MM.1S (cell line): Measurements from ENCODE around the gene CHN1.

ENCODE experiments used
- DNase-seq: peaks from one replicate; pipeline ENCODE4 v3.0.0-alpha.2; 2015
- H2AFZ ChIP-seq: fragments of 300-600 bp; sonication (generic); 2 replicates; pipeline ENCODE4 v1.6.0; 2016; ENCODE audit warnings: antibody characterized with exemption, low read length
- H3F3A ChIP-seq: fragments of 300-600 bp; sonication (generic); 2 replicates; pipeline ENCODE4 v1.6.1; 2016; ENCODE audit warnings: mild to moderate bottlenecking, antibody characterized with exemption, low read length, moderate library complexity, mixed read lengths; ENCODE audit not compliant: insufficient read depth
- H3K27ac ChIP-seq: fragments of 300-600 bp; sonication (generic); 2 replicates; pipeline ENCODE4 v1.5.1; 2016; ENCODE audit warnings: mild to moderate bottlenecking, low read length
- H3K27me3 ChIP-seq: fragments of 300-600 bp; sonication (generic); replicated peaks from 2 replicates; pipeline ENCODE4 v1.6.0; 2016; ENCODE audit warnings: low read length; ENCODE audit not compliant: insufficient read depth
- H3K36me3 ChIP-seq: fragments of 300-600 bp; sonication (generic); replicated peaks from 2 replicates; pipeline ENCODE4 v1.6.1; 2016; ENCODE audit warnings: mild to moderate bottlenecking, low read length, mixed read lengths; ENCODE audit not compliant: insufficient read depth
- H3K4me1 ChIP-seq: fragments of 300-600 bp; sonication (generic); 2 replicates; pipeline ENCODE4 v1.6.1; 2016; ENCODE audit warnings: low read length, mixed read lengths
- H3K4me2 ChIP-seq: fragments of 300-600 bp; sonication (generic); 2 replicates; pipeline ENCODE4 v1.6.0; 2016; ENCODE audit warnings: low read depth, low read length
- H3K4me3 ChIP-seq: fragments of 300-600 bp; sonication (generic); 2 replicates; pipeline ENCODE4 v1.5.1; 2016; ENCODE audit warnings: low read length, mixed read lengths
- H3K79me2 ChIP-seq: fragments of 300-600 bp; sonication (generic); 2 replicates; pipeline ENCODE4 v1.6.1; 2016; ENCODE audit warnings: mixed run types, low read length, mixed read lengths
- H3K9ac ChIP-seq: fragments of 300-600 bp; sonication (generic); 2 replicates; pipeline ENCODE4 v1.6.1; 2016; ENCODE audit warnings: low read length, mixed read lengths
- H3K9me2 ChIP-seq: fragments of 300-600 bp; sonication (generic); replicated peaks from 2 replicates; pipeline ENCODE4 v1.6.1; 2016; ENCODE audit warnings: mild to moderate bottlenecking, low read length, mixed read lengths; ENCODE audit not compliant: insufficient read depth
- H3K9me3 ChIP-seq: fragments of 300-600 bp; sonication (generic); replicated peaks from 2 replicates; pipeline ENCODE4 v1.6.1; 2016; ENCODE audit warnings: mild to moderate bottlenecking, low read length, mixed read lengths; ENCODE audit not compliant: insufficient read depth
- H4K20me1 ChIP-seq: fragments of 300-600 bp; sonication (generic); 2 replicates; pipeline ENCODE4 v1.6.1; 2016; ENCODE audit warnings: mild to moderate bottlenecking, low read length, moderate library complexity, mixed read lengths; ENCODE audit not compliant: insufficient read depth
- EZH2 ChIP-seq: fragments of 300-600 bp; sonication (generic); optimal IDR thresholded peaks from 2 replicates; pipeline ENCODE3; 2017; ENCODE audit warnings: low read depth, mild to moderate bottlenecking, antibody characterized with exemption, low read length, mixed read lengths
- EZH2phosphoT487 ChIP-seq: fragments of 300-600 bp; sonication (generic); IDR thresholded peaks from 2 replicates; pipeline ENCODE4 v1.6.1; 2018; ENCODE audit warnings: antibody characterized with exemption, low read length
- TF ChIP-seq, protein P1 (sequence below): fragments of 300-600 bp; sonication (generic); IDR thresholded peaks from 2 replicates; pipeline ENCODE4 v1.5.1; 2016; ENCODE audit warnings: antibody characterized with exemption, low read length, mixed read lengths

The CHN1 gene

GRCh38 chr2:174945601-174946260 is 59.5 kb downstream of the CHN1 start:
- Histone ChIP-seq H3K9ac (no peak overlapping the region), H3K36me3 (no peaks in the 10 kb centered on the region), H2AFZ (no peak overlapping the region), H3K27ac (no peak overlapping the region), H3K27me3 (no peaks in the 10 kb centered on the region), H3K4me2 (no peak overlapping the region), H3F3A (no peaks in the 10 kb centered on the region), H4K20me1 (no peaks in the 10 kb centered on the region), H3K9me3 (no peaks in the 10 kb centered on the region), H3K4me3 (no peak overlapping the region), H3K79me2 (no peaks in the 10 kb centered on the region), H3K9me2 (no peaks in the 10 kb centered on the region), H3K4me1 (no peaks in the 10 kb centered on the region)
- no peak for DNase-seq
- TF ChIP-seq EZH2phosphoT487 (no peak), EZH2 (no peak)
- TF ChIP-seq, protein P1, sequence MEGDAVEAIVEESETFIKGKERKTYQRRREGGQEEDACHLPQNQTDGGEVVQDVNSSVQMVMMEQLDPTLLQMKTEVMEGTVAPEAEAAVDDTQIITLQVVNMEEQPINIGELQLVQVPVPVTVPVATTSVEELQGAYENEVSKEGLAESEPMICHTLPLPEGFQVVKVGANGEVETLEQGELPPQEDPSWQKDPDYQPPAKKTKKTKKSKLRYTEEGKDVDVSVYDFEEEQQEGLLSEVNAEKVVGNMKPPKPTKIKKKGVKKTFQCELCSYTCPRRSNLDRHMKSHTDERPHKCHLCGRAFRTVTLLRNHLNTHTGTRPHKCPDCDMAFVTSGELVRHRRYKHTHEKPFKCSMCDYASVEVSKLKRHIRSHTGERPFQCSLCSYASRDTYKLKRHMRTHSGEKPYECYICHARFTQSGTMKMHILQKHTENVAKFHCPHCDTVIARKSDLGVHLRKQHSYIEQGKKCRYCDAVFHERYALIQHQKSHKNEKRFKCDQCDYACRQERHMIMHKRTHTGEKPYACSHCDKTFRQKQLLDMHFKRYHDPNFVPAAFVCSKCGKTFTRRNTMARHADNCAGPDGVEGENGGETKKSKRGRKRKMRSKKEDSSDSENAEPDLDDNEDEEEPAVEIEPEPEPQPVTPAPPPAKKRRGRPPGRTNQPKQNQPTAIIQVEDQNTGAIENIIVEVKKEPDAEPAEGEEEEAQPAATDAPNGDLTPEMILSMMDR = no peak

DNA sequence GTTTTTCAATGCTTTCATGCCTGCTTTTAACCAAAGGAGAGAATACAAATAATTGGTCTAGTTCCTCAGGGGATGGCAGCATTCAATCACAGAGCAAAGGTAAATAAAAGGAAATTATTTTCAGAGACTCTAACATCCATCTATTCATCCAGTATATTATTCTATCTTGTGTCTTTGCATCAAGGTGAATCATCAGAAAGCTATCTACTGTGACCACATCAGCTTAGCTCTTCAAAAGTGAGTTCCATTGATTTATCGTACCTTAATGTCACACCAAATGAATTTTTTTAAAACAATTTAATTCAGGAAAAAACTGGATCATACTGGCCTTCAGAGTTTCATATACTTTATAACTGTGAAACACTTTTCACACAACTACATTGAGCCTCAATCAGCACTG is 66.1 kb downstream of the CHN1 start:
- Histone ChIP-seq H3F3A (no peaks in the 10 kb centered on the region), H3K27me3 (no peaks in the 10 kb centered on the region), H3K9ac (no peak overlapping the region), H3K4me1 (0 out of 2 replicates have a peak, but pooled peaks cover 7% of the 10 kb centered on the region), H3K79me2 (no peaks in the 10 kb centered on the region), H3K4me2 (peak overlapping the region; percentile 39; the same call in 1 of the 2 replicates), H2AFZ (no peak overlapping the region), H3K27ac (no peak overlapping the region), H3K9me3 (no peaks in the 10 kb centered on the region), H3K4me3 (no peak overlapping the region), H3K9me2 (no peaks in the 10 kb centered on the region), H4K20me1 (no peaks in the 10 kb centered on the region), H3K36me3 (no peaks in the 10 kb centered on the region)
- DNase-seq = no peak
- TF ChIP-seq, protein P1 = no peak
- no peak for TF ChIP-seq EZH2
- TF ChIP-seq EZH2phosphoT487 = no peak

GRCh38 chr2:174931724-174932123 is 73.5 kb downstream of the CHN1 start:
- H3K9me2 ChIP-seq = no peaks in the 10 kb centered on the region
- no peaks in the 10 kb centered on the region for H3F3A ChIP-seq
- no peaks in the 10 kb centered on the region for H3K36me3 ChIP-seq
- H3K4me3 ChIP-seq = no peak overlapping the region
- no peaks in the 10 kb centered on the region for H3K27me3 ChIP-seq
- no peaks in the 10 kb centered on the region for H3K4me1 ChIP-seq
- no peaks in the 10 kb centered on the region for H4K20me1 ChIP-seq
- H3K4me2 ChIP-seq = no peak overlapping the region
- no peak overlapping the region for H2AFZ ChIP-seq
- no peaks in the 10 kb centered on the region for H3K9me3 ChIP-seq
- H3K9ac ChIP-seq = no peak overlapping the region
- no peak for DNase-seq
- TF ChIP-seq EZH2phosphoT487 = no peak
- TF ChIP-seq EZH2 = no peak
- TF ChIP-seq, protein P1 = no peak
- no peak overlapping the region for H3K27ac ChIP-seq
- no peaks in the 10 kb centered on the region for H3K79me2 ChIP-seq
